ENCODE data around the gene CALHM2. TPM values are rescaled to one million over a fixed set of nuclear protein-coding genes. Genes with fewer than 3 reads are reported as not detected.

CALHM2 gene
- total RNA-seq, 1 experiment from 2014 or later = not detected

- no peaks in the 10 kb centered on the region for H4K20me1 ChIP-seq (ENCODE audit: control insufficient read depth, insufficient read depth, insufficient read length)
- H3K36me3 Mint-ChIP-seq (ENCODE audit: insufficient read depth in 1 of 3, low read depth in 3 of 3) = no peaks in the 10 kb centered on the region
- no peak overlapping the region for H3K56ac ChIP-seq (ENCODE audit: insufficient read length, low read depth, low read length)
- peak overlapping the region; percentile 35 to 74; a peak in 3 of 5 replicates for H3K4me3 Mint-ChIP-seq
- H3K4me1 Mint-ChIP-seq = peaks cover 23 to 26% of the 10 kb centered on the region in 2 experiments
- H2BK15ac ChIP-seq (ENCODE audit: low read depth, low read length) = no peak overlapping the region
- no peak overlapping the region for H4K5ac ChIP-seq (ENCODE audit: insufficient read length, low read depth, low read length)
- no peak overlapping the region for H3K23ac ChIP-seq (ENCODE audit: insufficient read length, low read depth, low read length)
- H3K27ac ChIP-seq (ENCODE audit: insufficient read length, low read depth, low read length) = no peak overlapping the region
- H3K14ac ChIP-seq (ENCODE audit: insufficient read depth, low read length) = no peak overlapping the region
- H3K9me3 Mint-ChIP-seq = no peaks in the 10 kb centered on the region
- H4K8ac ChIP-seq (replicated peaks; ENCODE audit: insufficient read length, low read depth, low read length) = no peak overlapping the region
- H3K4me2 ChIP-seq (ENCODE audit: insufficient read depth, insufficient read length, low read length) = no peak overlapping the region
- H3K27ac Mint-ChIP-seq = no peak overlapping the region
- no peak overlapping the region for H2AFZ ChIP-seq (ENCODE audit: low read length)
- peaks cover 4% of the 10 kb centered on the region for H3K23me2 ChIP-seq (ENCODE audit: insufficient read length, low read depth, low read length, poor library complexity, severe bottlenecking)
- no peaks in the 10 kb centered on the region for H3K79me2 ChIP-seq (ENCODE audit: insufficient read depth, low read length)
- H3K79me1 ChIP-seq (ENCODE audit: insufficient read depth, low read depth, low read length, poor library complexity, severe bottlenecking) = no peaks in the 10 kb centered on the region
- no peak overlapping the region for H3K4ac ChIP-seq (ENCODE audit: low read depth, low read length)
- no peak overlapping the region for H2BK12ac ChIP-seq (ENCODE audit: insufficient read length, low read depth, low read length)
- DNase-seq = no peak
- no peaks in the 10 kb centered on the region; the same call in 1 of the 2 replicates for H3K4me1 ChIP-seq (ENCODE audit: insufficient read depth, low read length)
- H3K18ac ChIP-seq (ENCODE audit: insufficient read length, low read depth, low read length) = no peak overlapping the region
- H3T11ph ChIP-seq (ENCODE audit: low read length) = no peak overlapping the region
- H3K9me3 ChIP-seq (ENCODE audit: control insufficient read depth, low read depth, low read length) = no peaks in the 10 kb centered on the region
- H2BK5ac ChIP-seq (ENCODE audit: insufficient read length, low read length) = no peak overlapping the region
- TF ChIP-seq CTCF (conservative IDR thresholded peaks at IDR 0.05) = no peak
- H3K27me3 ChIP-seq (ENCODE audit: insufficient read depth, low read length) = peaks cover 10% of the 10 kb centered on the region; the same call in 1 of the 2 replicates
- no CpG with 5 or more reads among the region's 3 CpGs for WGBS (ENCODE audit: extremely low coverage, insufficient read length, low lambda C conversion rate)
- H2BK120ac ChIP-seq (ENCODE audit: low read depth, low read length, poor library complexity, severe bottlenecking) = no peak overlapping the region
- H2AK5ac ChIP-seq (ENCODE audit: insufficient read length, low read length) = no peak overlapping the region
- no peak overlapping the region for H2BK20ac ChIP-seq (ENCODE audit: low read depth, low read length, poor library complexity, severe bottlenecking)
- no peak overlapping the region for H4K91ac ChIP-seq (ENCODE audit: insufficient read length, low read depth, low read length)
- H3K27me3 Mint-ChIP-seq (ENCODE audit: low read depth) = peaks cover 74% of the 10 kb centered on the region
- H3K9ac ChIP-seq (ENCODE audit: extremely low read depth, insufficient read length, low read length) = no peak overlapping the region
Observed at GRCh38 chr10:103495321-103495720, 43.2 kb upstream of the CALHM2 start.

All from H9 (cell line).